EL (cell line): ENCODE results near the gene LRRC14B.
"Not testable (repeated sequence)": the region's sequence is repeated elsewhere in the genome, so short reads cannot be mapped to it uniquely, and the experiment has no call there.

Experiments
- DNase-seq: peaks from one replicate; pipeline ENCODE4 v3.0.0-alpha.2; 2016

LRRC14B gene

GRCh38 chr5:208449-209114, 17.3 kb downstream of the LRRC14B start:
- DNase-seq, result no peak

DNA sequence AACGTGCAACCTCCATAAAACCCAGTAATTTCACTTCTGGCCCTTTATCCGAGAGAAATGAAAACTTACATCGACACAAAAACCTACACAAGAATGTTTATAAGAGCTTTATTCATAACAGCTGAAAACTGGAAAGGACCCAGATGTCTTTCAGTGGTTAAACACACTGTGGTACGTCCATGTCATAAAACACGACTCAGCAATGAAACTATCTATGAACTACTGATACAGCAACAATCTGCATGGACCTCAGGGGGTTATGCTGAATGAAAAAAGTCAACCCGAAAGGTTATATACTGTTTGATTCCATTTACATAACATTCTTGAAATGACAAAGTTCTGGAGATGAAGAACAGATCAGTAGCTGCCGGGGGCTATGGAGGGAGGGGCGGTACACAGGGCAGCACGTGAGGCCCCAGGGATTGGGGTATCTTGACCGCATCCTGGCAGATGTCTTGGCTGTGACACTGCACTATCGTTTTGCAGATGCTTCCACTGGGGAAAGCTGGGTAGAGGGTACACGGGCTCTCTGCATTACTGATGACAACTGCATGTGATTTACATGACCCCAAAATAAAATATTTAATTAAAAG, 22.6 kb downstream of the LRRC14B start:
- no peak for DNase-seq

- DNase-seq, result peak; percentile 44
Measured at GRCh38 chr5:215256-215655, 24.0 kb downstream of the LRRC14B start.

- DNase-seq, result not testable (repeated sequence)
Measured at GRCh38 chr5:216076-216475, 24.8 kb downstream of the LRRC14B start.

- peak; percentile 93 for DNase-seq
Measured at GRCh38 chr5:217494-218456, 26.5 kb downstream of the LRRC14B start, which contains the start of the genes CCDC127 and SDHA. Gene CCDC127, minus strand, starts transcription at chr5:218153. Its CDS starts 1,304 bp downstream, at chr5:216849. Gene SDHA, plus strand, starts transcription at chr5:218320. Its CDS starts 36 bp downstream, at chr5:218356.

GRCh38 chr5:218457-219291, 27.4 kb downstream of the LRRC14B start:
- DNase-seq, result peak; percentile 47

DNA sequence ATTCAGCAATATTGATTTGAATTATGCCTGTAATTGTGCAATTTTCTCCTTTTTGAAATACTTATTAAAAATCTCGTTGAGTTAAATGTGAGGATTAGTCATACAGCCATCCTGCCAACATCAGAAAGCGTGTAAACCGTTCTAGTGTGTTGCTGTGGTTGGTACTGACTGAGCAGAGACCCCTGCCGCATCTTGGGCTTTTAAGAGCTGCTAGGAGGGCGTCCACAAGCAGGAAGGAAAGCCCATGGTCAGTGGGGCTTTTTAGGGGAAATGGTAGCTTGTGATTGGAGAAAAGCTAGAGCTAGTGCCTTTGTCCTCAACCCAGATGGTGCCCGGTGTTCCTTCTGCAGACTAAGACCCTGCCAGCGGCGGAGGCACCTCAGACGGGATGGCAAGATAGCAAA, 28.2 kb downstream of the LRRC14B start:
- peak; percentile 44 for DNase-seq

GRCh38 chr5:219991-220390, 28.7 kb downstream of the LRRC14B start:
- DNase-seq, result no peak

GRCh38 chr5:222951-223715, 31.8 kb downstream of the LRRC14B start:
- DNase-seq, result peak; percentile 31

- no peak for DNase-seq
Measured at GRCh38 chr5:223791-224190, 32.5 kb downstream of the LRRC14B start.

- no peak for DNase-seq
Measured at GRCh38 chr5:225334-225733, 34.0 kb downstream of the LRRC14B start.

DNA sequence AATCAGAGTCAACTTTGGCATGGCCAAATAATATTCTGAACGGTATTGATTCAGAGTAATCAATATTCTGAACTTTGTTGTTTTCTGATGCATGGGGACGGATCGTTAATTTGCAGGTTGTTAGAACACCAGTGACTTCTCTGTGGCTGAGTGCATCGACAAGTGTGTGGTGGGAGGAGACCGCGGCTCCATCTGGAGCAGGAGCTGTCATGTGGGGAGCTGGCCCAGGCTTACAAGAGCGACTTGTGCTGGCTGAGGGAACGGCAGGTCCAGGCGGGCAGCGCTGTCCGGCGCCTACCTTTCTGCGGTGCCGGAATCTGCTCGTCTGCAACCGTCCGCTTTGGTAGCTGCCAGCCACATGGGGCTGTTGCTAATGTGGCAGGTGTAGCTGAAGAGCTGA, 36.1 kb downstream of the LRRC14B start:
- not testable (repeated sequence) for DNase-seq

DNA sequence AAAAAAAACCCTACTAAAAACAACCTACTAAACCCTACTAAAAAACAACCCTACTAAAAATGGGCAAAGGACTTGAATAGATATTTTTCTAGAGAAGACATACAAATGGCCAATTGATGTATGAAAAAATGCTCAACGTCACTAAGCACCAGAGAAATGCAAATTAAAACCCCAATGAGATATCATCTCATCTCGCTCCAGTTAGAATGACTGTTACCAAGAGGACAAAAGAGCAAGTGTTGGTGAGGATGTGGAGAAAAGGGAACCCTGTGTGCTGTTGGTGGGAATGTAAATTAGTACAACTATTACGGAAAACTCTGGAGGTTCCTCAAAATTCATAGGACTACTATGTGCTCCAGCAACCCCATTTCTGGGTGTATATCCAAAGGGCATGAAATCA, 37.6 kb downstream of the LRRC14B start:
- no peak for DNase-seq

DNA sequence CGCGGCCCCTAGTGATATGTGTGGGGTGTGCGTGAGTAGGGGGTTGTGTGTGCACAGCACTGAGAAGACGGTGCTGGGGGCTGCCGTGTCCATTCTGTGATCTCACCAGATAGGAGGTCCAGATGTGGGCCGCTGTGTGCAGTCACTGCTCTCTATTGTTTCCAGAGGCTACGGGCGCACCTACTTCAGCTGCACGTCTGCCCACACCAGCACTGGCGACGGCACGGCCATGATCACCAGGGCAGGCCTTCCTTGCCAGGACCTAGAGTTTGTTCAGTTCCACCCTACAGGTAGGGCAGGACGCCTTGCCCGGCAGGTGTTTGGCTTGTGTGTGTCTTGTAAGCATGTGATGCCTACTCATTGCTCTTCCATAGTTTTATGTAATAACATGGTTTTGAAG, 39.4 kb downstream of the LRRC14B start:
- no peak for DNase-seq

DNA sequence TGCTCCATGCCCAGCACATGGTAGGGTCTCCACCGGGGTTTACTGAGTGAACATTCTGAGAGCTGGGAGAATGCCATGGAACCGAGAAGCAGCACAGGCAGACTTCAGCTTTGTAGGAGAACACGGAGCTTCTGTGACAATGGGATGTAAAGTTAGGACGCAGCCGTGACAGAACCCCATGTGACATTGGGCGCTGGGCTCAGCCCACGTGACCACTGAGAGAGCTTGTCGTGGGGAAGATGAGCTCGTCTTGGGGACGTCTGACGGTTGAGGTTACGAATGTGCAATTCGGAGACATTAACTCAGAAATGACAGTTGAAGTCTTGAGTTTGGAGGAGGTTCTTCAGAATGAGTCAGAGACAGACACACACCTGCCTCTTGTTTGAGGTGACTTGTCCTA, 40.4 kb downstream of the LRRC14B start:
- DNase-seq, result no peak

GRCh38 chr5:233426-233825, 42.1 kb downstream of the LRRC14B start:
- DNase-seq, result not testable (repeated sequence)

GRCh38 chr5:234450-234849, 43.2 kb downstream of the LRRC14B start:
- no peak for DNase-seq

- DNase-seq, result not testable (repeated sequence)
Measured at GRCh38 chr5:235527-235926, 44.2 kb downstream of the LRRC14B start.

GRCh38 chr5:237931-238330, 46.6 kb downstream of the LRRC14B start:
- DNase-seq, result not testable (repeated sequence)

- DNase-seq, result not testable (repeated sequence)
Measured at GRCh38 chr5:240550-240949, 49.3 kb downstream of the LRRC14B start.

DNA sequence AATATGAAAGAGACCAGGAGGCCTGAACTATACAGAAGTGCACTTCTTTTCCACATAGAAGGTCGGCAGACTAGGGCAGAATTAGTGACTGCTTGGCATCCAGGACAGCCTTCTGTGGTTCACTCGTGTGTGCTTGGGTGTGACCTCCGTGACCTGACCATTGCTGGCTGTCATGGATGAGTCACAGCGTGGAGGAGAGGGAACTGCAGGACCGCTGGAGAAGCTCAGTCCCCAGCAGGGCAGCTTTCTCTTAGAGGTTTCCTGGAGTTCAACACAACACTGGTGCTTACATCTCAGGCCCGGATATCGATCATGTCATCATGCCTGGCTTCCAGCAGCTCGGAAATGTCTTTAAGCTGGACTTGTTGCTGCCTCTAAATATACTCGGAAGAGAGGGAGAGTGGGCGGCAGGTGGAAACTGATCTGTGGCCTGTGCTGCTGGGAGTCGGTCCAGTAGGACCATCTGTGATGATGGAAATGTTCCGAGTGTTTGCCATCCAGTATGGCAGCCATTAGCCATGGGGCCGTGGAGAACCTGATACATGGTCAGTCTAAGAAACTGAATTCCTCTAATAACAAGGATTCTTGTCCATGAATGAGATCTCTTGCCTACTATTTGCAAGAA, 49.9 kb downstream of the LRRC14B start:
- peak; percentile 59 for DNase-seq
